ENCODE measurements around the gene PIM2. TPM values are rescaled to one million over a fixed set of nuclear protein-coding genes. Genes with fewer than 3 reads are reported as not detected.

Gene PIM2
- total and polyA plus RNA-seq, 9 of the 15 experiments (the other 6 are each of a cell fraction or from before 2014, with no cell fraction given), result 67.6 to 191 (median 108) TPM

- intact Hi-C loops (cut with micrococcal nuclease), result no loop called here
- peak overlapping the region; percentile 74 for H2AFZ ChIP-seq (ENCODE audit: low read depth, low read length)
- no peak for TF ChIP-seq ADNP (tag; IDR thresholded peaks at IDR 0.05)
- TF ChIP-seq NKRF (IDR thresholded peaks at IDR 0.05; ENCODE audit: borderline replicate concordance), result 0 out of 2 replicates have a peak, but pooled peaks have one; percentile 45
- no peak for TF ChIP-seq TCF3 (CRISPR knock-in tag; IDR thresholded peaks at IDR 0.05)
- TF ChIP-seq AFF1 (IDR thresholded peaks at IDR 0.05; ENCODE audit: low read depth in 1 of 2, partially characterized antibody in 2 of 2), result no peak
- TF ChIP-seq E2F8 (IDR thresholded peaks at IDR 0.05; ENCODE audit: low read depth, partially characterized antibody), result no peak
- no peak for TF ChIP-seq GABPB1 (CRISPR knock-in tag; IDR thresholded peaks at IDR 0.05)
- TF ChIP-seq ZNF449 (CRISPR knock-in tag; IDR thresholded peaks at IDR 0.05), result no peak
- no peak for TF ChIP-seq GTF2E2 (tag; IDR thresholded peaks at IDR 0.05)
- no peak for TF ChIP-seq ZNF12 (CRISPR knock-in tag; IDR thresholded peaks at IDR 0.05)
- 0 out of 2 replicates have a peak, but pooled peaks have one; percentile 18 for TF ChIP-seq MIER1 (IDR thresholded peaks at IDR 0.05; ENCODE audit: low read depth)
- TF ChIP-seq SMAD4 (CRISPR knock-in tag; conservative IDR thresholded peaks at IDR 0.05), result no peak
These were observed 27.9 kb downstream of the PIM2 start for GRCh38 chrX:48890934-48891401.

More at GRCh38 chrX:48890934-48891401, 27.9 kb downstream of the PIM2 start:
- ATAC-seq (peak; percentile 68), FAIRE-seq (no peak), DNase-seq (ENCODE audit: extremely low read depth in 1 of 4, low spot score in 3 of 4) (peak in 2 of 4 experiments; percentile 28 to 32)
- Histone ChIP-seq H3K4me3 (peak overlapping the region; percentile 61), H3K4me2 (ENCODE audit: insufficient read depth, low read length) (peak overlapping the region; percentile 90), H3K79me2 (ENCODE audit: control insufficient read depth, insufficient read depth, low read length) (peaks cover 19% of the 10 kb centered on the region), H3K36me3 (ENCODE audit: control insufficient read depth, insufficient read depth, low read length) (peaks cover 32% of the 10 kb centered on the region; the same call in 2 of the 3 replicates), H3K27ac (ENCODE audit: extremely low read depth, low read depth, low read length) (peak overlapping the region; percentile 55), H3K9me3 (replicated peaks; ENCODE audit: control insufficient read depth, insufficient read depth, low read depth, low read length) (no peaks in the 10 kb centered on the region), H3K27me3 (ENCODE audit: control insufficient read depth in 2 of 2, insufficient read depth in 2 of 2, low read length in 2 of 2) (no peaks in the 10 kb centered on the region), H4K20me1 (replicated peaks; ENCODE audit: control insufficient read depth, insufficient read depth, low read length) (0 out of 2 replicates have a peak, but pooled peaks cover 7% of the 10 kb centered on the region), H3K9me1 (ENCODE audit: control insufficient read depth, insufficient read depth, low read length) (no peaks in the 10 kb centered on the region), H3K4me1 (replicated peaks in 1 of 2; ENCODE audit: control insufficient read depth in 2 of 2, insufficient read depth in 2 of 2, low read length in 2 of 2) (peaks cover 6 to 32% of the 10 kb centered on the region in 2 experiments; a peak in 4 of 5 replicates), H3K9ac (ENCODE audit: insufficient read depth in 1 of 2, low read depth in 2 of 2, low read length in 2 of 2) (peak overlapping the region; percentile 53 to 90)
- CTCF ChIA-PET (ENCODE audit: low intra/inter-chr PET ratio), result interaction anchor here (0.5 kb wide), 1 partner anchor 223 kb away, joined by 3 read pairs; no protein-coding TSS in a partner anchor
- 1% methylated on average over 13 of the region's 35 CpGs for WGBS (ENCODE audit: insufficient coverage, low coverage, missing lambda C conversion rate)
- POLR2A ChIA-PET, result interaction anchor here (0.6 to 2.0 kb wide), 5 partner anchors 13 to 317 kb away, joined by 3 to 6 read pairs (median 3); partner anchors contain the start of genes GRIPAP1, HDAC6 and RBM3
- BruUV-seq (replicated peaks), result no TSS peak
- in situ Hi-C loops (cut with MboI), result no loop called here

Data from K562 (cell line).